Prostate gland (tissue), 2 donors: ENCODE results near the gene TMEM117. TPM values are rescaled to one million over a fixed set of nuclear protein-coding genes. Genes with fewer than 3 reads are reported as not detected.
A peak's percentile ranks its signal among the peaks of the same experiment; 100 is the strongest.

Experiments
- DNase-seq: peaks from one replicate; pipeline ENCODE4 v3.0.0-alpha.2; 2019; ENCODE audit warnings: low spot score
- H3K27ac ChIP-seq, 2 donors: fragments of 200-600 bp; sonication (generic); 2 replicates each; pipeline ENCODE4 v1.5.1; 2017 to 2019
- H3K27me3 ChIP-seq: fragments of 200-600 bp; sonication (generic); replicated peaks from 2 replicates; pipeline ENCODE4 v1.5.1; 2019; ENCODE audit not compliant: insufficient read depth
- H3K36me3 ChIP-seq, 2 donors: fragments of 200-600 bp; sonication (generic); 1 replicate in 1 of 2; 2 replicates in 1 of 2; pipeline versions ENCODE4 v1.5.1 to v1.8.1; 2017 to 2019
- H3K4me1 ChIP-seq: fragments of 200-600 bp; sonication (generic); replicated peaks from 2 replicates; pipeline ENCODE4 v1.5.1; 2019
- H3K4me3 ChIP-seq, 2 donors: fragments of 200-600 bp; sonication (generic); 2 replicates each; pipeline ENCODE4 v1.5.1; 2017 to 2019
- H3K9me3 ChIP-seq: fragments of 200-600 bp; sonication (generic); 2 replicates; pipeline ENCODE4 v1.5.1; 2017
- POLR2A ChIP-seq: fragments of 450-650 bp; IDR thresholded peaks from one replicate; pipeline ENCODE4 v1.6.1; 2016; ENCODE audit warnings: antibody characterized with exemption, mild to moderate bottlenecking
- POLR2AphosphoS5 ChIP-seq: sonication (generic); formaldehyde crosslinking; IDR thresholded peaks from one replicate; pipeline ENCODE4 v1.6.1; 2017; ENCODE audit warnings: antibody characterized with exemption
- WGBS: methylation state at CpG from one replicate; pipeline ENCODE4 v1.1.5; 2018; 5-methylcytosine and 5-hydroxymethylcytosine counted together
- intact Hi-C: fragments of 100-400 bp; cut with DNase I; formaldehyde crosslinking; loops from one replicate; pipeline ENCODE4 v1.14.2; 2022
- total RNA-seq, 2 donors: library from RNA; depleted of rRNA; stranded (reverse); fragments of >200 nt; gene quantifications; one replicate each; pipeline ENCODE4 v1.1.0, GENCODE V29; 2016
- TF ChIP-seq, protein P1 (sequence below), 4 experiments: fragments of 200-600 bp in 2 of 4; fragments of 450-650 bp in 2 of 4; sonication (generic) in 2 of 4; IDR thresholded peaks; 1 replicate in 3 of 4; 2 replicates in 1 of 4; pipeline ENCODE4 v1.5.1; 2016 to 2019; ENCODE audit warnings: antibody characterized with exemption in 4 of 4, mild to moderate bottlenecking in 2 of 4, moderate library complexity in 2 of 4

TMEM117 gene
- total RNA-seq, 2 donors from 2014 or later, result 15.5 to 26.5 TPM

GRCh38 chr12:43797561-43798217 is 38.2 kb upstream of the TMEM117 start:
- Histone ChIP-seq H3K27ac (no peak overlapping the region), H3K4me1 (no peaks in the 10 kb centered on the region), H3K9me3 (no peaks in the 10 kb centered on the region), H3K27me3 (no peaks in the 10 kb centered on the region), H3K4me3 (no peak overlapping the region), H3K36me3 (no peaks in the 10 kb centered on the region)
- no peak for DNase-seq
- WGBS, result 66% methylated on average over 4 of the region's 4 CpGs
- TF ChIP-seq POLR2A, result no peak
- TF ChIP-seq, protein P1, sequence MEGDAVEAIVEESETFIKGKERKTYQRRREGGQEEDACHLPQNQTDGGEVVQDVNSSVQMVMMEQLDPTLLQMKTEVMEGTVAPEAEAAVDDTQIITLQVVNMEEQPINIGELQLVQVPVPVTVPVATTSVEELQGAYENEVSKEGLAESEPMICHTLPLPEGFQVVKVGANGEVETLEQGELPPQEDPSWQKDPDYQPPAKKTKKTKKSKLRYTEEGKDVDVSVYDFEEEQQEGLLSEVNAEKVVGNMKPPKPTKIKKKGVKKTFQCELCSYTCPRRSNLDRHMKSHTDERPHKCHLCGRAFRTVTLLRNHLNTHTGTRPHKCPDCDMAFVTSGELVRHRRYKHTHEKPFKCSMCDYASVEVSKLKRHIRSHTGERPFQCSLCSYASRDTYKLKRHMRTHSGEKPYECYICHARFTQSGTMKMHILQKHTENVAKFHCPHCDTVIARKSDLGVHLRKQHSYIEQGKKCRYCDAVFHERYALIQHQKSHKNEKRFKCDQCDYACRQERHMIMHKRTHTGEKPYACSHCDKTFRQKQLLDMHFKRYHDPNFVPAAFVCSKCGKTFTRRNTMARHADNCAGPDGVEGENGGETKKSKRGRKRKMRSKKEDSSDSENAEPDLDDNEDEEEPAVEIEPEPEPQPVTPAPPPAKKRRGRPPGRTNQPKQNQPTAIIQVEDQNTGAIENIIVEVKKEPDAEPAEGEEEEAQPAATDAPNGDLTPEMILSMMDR (IDR thresholded peaks at IDR 0.05), result no peak
- TF ChIP-seq POLR2AphosphoS5, result no peak
- intact Hi-C loops, result no loop called here

DNA sequence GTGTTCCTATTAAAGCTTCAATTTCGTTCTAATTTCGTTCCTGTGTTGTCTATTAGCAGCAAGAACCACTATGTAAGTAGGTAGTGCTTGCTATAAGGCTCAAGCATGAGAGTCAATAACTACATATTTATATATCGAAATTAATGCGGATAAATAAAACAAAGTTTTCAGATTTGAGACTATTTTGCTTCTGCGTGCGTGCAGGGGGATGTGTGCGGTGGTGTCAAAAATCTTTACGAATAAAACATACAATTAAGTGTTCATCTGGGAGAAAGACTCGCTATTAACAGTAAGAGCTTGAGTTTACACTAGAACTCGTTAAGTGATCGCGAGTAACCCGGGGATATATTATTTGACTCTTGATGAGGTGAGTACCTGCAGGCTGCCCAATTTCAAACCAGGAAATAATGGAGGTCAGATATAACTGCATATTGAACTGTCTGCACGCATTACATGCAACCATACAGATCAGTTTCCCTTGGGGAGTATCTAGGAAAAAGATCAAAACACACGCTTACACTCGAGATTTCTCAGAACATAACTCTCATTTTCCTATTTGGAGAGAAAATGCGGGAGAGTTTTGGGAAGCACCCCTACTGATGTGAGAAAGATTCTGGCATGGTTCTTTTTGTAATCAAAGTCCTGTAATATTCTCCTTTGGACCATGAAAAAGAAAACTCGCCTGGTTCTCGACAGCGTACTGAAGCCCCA is 30.6 kb upstream of the TMEM117 start:
- no peak for TF ChIP-seq POLR2A
- TF ChIP-seq, protein P1 (IDR thresholded peaks at IDR 0.05), result no peak
- no peaks in the 10 kb centered on the region for H3K27me3 ChIP-seq
- peak overlapping the region; percentile 84 to 88 for H3K4me3 ChIP-seq
- no peaks in the 10 kb centered on the region for H3K9me3 ChIP-seq
- H3K36me3 ChIP-seq, result no peaks in the 10 kb centered on the region
- H3K4me1 ChIP-seq, result no peaks in the 10 kb centered on the region
- H3K27ac ChIP-seq, result peak overlapping the region; percentile 93 to 96
- peak; percentile 8 for DNase-seq
- intact Hi-C loops, result loop anchor here (5.0 kb wide), 2 partner anchors 48 to 77 kb away; partner anchors contain the start of genes IRAK4 and PUS7L
- WGBS, result 3% methylated on average over 20 of the region's 20 CpGs

- TF ChIP-seq, protein P1 (IDR thresholded peaks at IDR 0.05), result peak in 2 of 4 experiments; percentile 13 to 20
- TF ChIP-seq POLR2AphosphoS5 (no peak), POLR2A (peak; percentile 50)
- WGBS, result under 1% methylated on average over 61 of the region's 89 CpGs
- H3K27ac ChIP-seq, result peak within 1 kb of the TSS; percentile 93 to 96
- intact Hi-C loops, result loop anchor here (5.0 kb wide), 2 partner anchors 49 to 76 kb away; partner anchors contain the start of genes IRAK4 and PUS7L
- H3K36me3 ChIP-seq, result no peaks in the 10 kb centered on the region
- no peaks in the 10 kb centered on the region for H3K27me3 ChIP-seq
- peak within 1 kb of the TSS; percentile 84 to 88 for H3K4me3 ChIP-seq
- no peaks in the 10 kb centered on the region for H3K4me1 ChIP-seq
- peak; percentile 84 for DNase-seq
- H3K9me3 ChIP-seq, result no peaks in the 10 kb centered on the region
These were observed 29.8 kb upstream of the TMEM117 start, which contains the start of gene TWF1 for GRCh38 chr12:43805860-43806736. Gene TWF1 (minus strand): TSS chr12:43806317. CDS start chr12:43806245, 72 bp downstream.

- 3% methylated on average over 3 of the region's 3 CpGs for WGBS
- TF ChIP-seq POLR2AphosphoS5 (no peak), POLR2A (no peak)
- TF ChIP-seq, protein P1 (IDR thresholded peaks at IDR 0.05), result no peak
- Histone ChIP-seq H3K4me3 (peak overlapping the region; percentile 84 to 88), H3K27ac (peak overlapping the region; percentile 93 to 96), H3K9me3 (no peaks in the 10 kb centered on the region), H3K4me1 (no peaks in the 10 kb centered on the region), H3K27me3 (no peaks in the 10 kb centered on the region), H3K36me3 (no peaks in the 10 kb centered on the region)
- intact Hi-C loops, result loop anchor here (5.0 kb wide), 2 partner anchors 49 to 76 kb away; partner anchors contain the start of genes IRAK4 and PUS7L
- DNase-seq, result no peak
These were observed 29.2 kb upstream of the TMEM117 start for GRCh38 chr12:43806737-43807072.
